Measurements from ENCODE around the gene VWA2. TPM values are rescaled to one million over a fixed set of nuclear protein-coding genes. Genes with fewer than 3 reads are reported as not detected.

Gene VWA2
- polyA plus RNA-seq, 2 of the 4 experiments (the other 2 are of a cell fraction): not detected

GRCh38 chr10:114310346-114310745 is 71.3 kb downstream of the VWA2 start:
- Histone ChIP-seq H3K4me3 (no peak overlapping the region), H3K9me3 (no peaks in the 10 kb centered on the region), H3K27ac (no peak overlapping the region), H3K4me2 (no peak overlapping the region), H3K4me1 (peaks cover 19% of the 10 kb centered on the region)
- ChIA-PET POLR2A (no interaction called here), CTCF (interaction anchor here (0.7 to 3.5 kb wide), 2 partner anchors 21 to 94 kb away, joined by 3 to 19 read pairs; partner anchors contain the start of gene AFAP1L2)
- ATAC-seq (no peak), FAIRE-seq (no peak), DNase-seq (ENCODE audit: low read depth in 1 of 2, low spot score in 1 of 2) (no peak)
- WGBS (ENCODE audit: missing lambda C conversion rate): 84% methylated on average over 8 of the region's 10 CpGs
- TF ChIP-seq HEYL (CRISPR knock-in tag; IDR thresholded peaks at IDR 0.05) (no peak), SMC3 (IDR thresholded peaks at IDR 0.05) (no peak), ATOH8 (CRISPR knock-in tag; IDR thresholded peaks at IDR 0.05; ENCODE audit: low read depth) (no peak), FOSL2 (IDR thresholded peaks at IDR 0.05) (no peak), FOSL2 (CRISPR knock-in tag; IDR thresholded peaks at IDR 0.05) (no peak)

GRCh38 chr10:114311023-114311422 is 72.0 kb downstream of the VWA2 start:
- Histone ChIP-seq H3K4me1 (peaks cover 16% of the 10 kb centered on the region), H3K27ac (no peak overlapping the region), H3K4me2 (no peak overlapping the region), H3K4me3 (no peak overlapping the region), H3K9me3 (no peaks in the 10 kb centered on the region)
- ChIA-PET CTCF (interaction anchor here (3.5 kb wide), 1 partner anchor 93 kb away, joined by 19 read pairs; the partner anchor contains the start of gene AFAP1L2), POLR2A (no interaction called here)
- no peak for TF ChIP-seq JUN (IDR thresholded peaks at IDR 0.05)
- no peak for TF ChIP-seq RFX5 (IDR thresholded peaks at IDR 0.05)
- no peak for TF ChIP-seq MAZ (IDR thresholded peaks at IDR 0.05; ENCODE audit: borderline replicate concordance, low read depth, low read length)
- TF ChIP-seq HDAC2 (IDR thresholded peaks at IDR 0.05): no peak
- no peak for TF ChIP-seq CHD4 (IDR thresholded peaks at IDR 0.05; ENCODE audit: borderline replicate concordance)
- no peak for TF ChIP-seq NR3C1 (IDR thresholded peaks at IDR 0.05)
- TF ChIP-seq NFE2L2 (conservative IDR thresholded peaks at IDR 0.05; ENCODE audit: low read length): no peak
- no peak for TF ChIP-seq REST (IDR thresholded peaks at IDR 0.05)
- TF ChIP-seq HOXA7 (CRISPR knock-in tag; IDR thresholded peaks at IDR 0.05): no peak
- TF ChIP-seq NPAS2 (CRISPR knock-in tag; IDR thresholded peaks at IDR 0.05; ENCODE audit: borderline replicate concordance): no peak
- FAIRE-seq (no peak), ATAC-seq (no peak), DNase-seq (ENCODE audit: low read depth in 1 of 2, low spot score in 1 of 2) (no peak)
- WGBS (ENCODE audit: missing lambda C conversion rate): 72% methylated on average over 6 of the region's 6 CpGs

GRCh38 chr10:114311496-114312209 is 72.6 kb downstream of the VWA2 start:
- Histone ChIP-seq H3K9me3 (no peaks in the 10 kb centered on the region), H3K4me2 (no peak overlapping the region), H3K4me1 (peaks cover 9% of the 10 kb centered on the region), H3K4me3 (no peak overlapping the region), H3K27ac (no peak overlapping the region)
- WGBS (ENCODE audit: missing lambda C conversion rate): 86% methylated on average over 13 of the region's 13 CpGs
- POLR2A ChIA-PET: no interaction called here
- no peak for FAIRE-seq
- no peak for ATAC-seq
- CTCF ChIA-PET: interaction anchor here (1.0 to 2.3 kb wide), 3 partner anchors 8 to 239 kb away, joined by 3 to 15 read pairs (median 5); no protein-coding TSS in a partner anchor
- TF ChIP-seq KDM5A (IDR thresholded peaks at IDR 0.05): no peak
- no peak for DNase-seq (ENCODE audit: low read depth in 1 of 2, low spot score in 1 of 2)

Measured in A549 (cell line).